ENCODE results near the gene CTR9. TPM values are rescaled to one million over a fixed set of nuclear protein-coding genes. Genes with fewer than 3 reads are reported as not detected.

Gene CTR9
- total RNA-seq, 1 experiment from 2014 or later = 20.0 TPM

GRCh38 chr11:10725907-10726253 lies 25.2 kb upstream of the CTR9 start:
- TF ChIP-seq EZH2 (IDR thresholded peaks at IDR 0.05; ENCODE audit: low read length, unreplicated experiment) = no peak
- TF ChIP-seq CTCF (conservative IDR thresholded peaks at IDR 0.05; ENCODE audit: low read depth, low read length) = no peak
- no peak for TF ChIP-seq EZH2phosphoT487 (IDR thresholded peaks at IDR 0.05; ENCODE audit: borderline replicate concordance, low read length)
- DNase-seq = no peak
- ATAC-seq = no peak
- H4K20me1 ChIP-seq (ENCODE audit: low read length) = no peaks in the 10 kb centered on the region
- no peak overlapping the region for H2AFZ ChIP-seq (ENCODE audit: low read length)
- H3K9ac ChIP-seq (ENCODE audit: low read length) = no peak overlapping the region
- H3K27ac ChIP-seq (ENCODE audit: low read length) = peak overlapping the region; percentile 26; the same call in 1 of the 2 replicates
- intact Hi-C loops (cut with micrococcal nuclease) = no loop called here
- no peak overlapping the region for H3K4me3 ChIP-seq (ENCODE audit: low read length)
- H3K4me1 ChIP-seq (ENCODE audit: insufficient read depth, low read length) = peaks cover 11% of the 10 kb centered on the region
- no peaks in the 10 kb centered on the region for H3K36me3 ChIP-seq (ENCODE audit: low read depth, low read length)
- H3K9me2 ChIP-seq (replicated peaks; ENCODE audit: low read length) = no peaks in the 10 kb centered on the region
- ChIA-PET CTCF (no interaction called here), POLR2A (ENCODE audit: unreplicated experiment) (no interaction called here)
- no peaks in the 10 kb centered on the region for H3F3A ChIP-seq (ENCODE audit: low read length, unreplicated experiment)
- H3K27me3 ChIP-seq (ENCODE audit: low read length) = no peaks in the 10 kb centered on the region
- BruUV-seq (replicated peaks) = no TSS peak
- no peaks in the 10 kb centered on the region for H3K9me3 ChIP-seq (ENCODE audit: low read length)
- H3K4me2 ChIP-seq (ENCODE audit: low read length) = peak overlapping the region; percentile 13
- H3K79me2 ChIP-seq (ENCODE audit: low read length) = no peaks in the 10 kb centered on the region

DNA sequence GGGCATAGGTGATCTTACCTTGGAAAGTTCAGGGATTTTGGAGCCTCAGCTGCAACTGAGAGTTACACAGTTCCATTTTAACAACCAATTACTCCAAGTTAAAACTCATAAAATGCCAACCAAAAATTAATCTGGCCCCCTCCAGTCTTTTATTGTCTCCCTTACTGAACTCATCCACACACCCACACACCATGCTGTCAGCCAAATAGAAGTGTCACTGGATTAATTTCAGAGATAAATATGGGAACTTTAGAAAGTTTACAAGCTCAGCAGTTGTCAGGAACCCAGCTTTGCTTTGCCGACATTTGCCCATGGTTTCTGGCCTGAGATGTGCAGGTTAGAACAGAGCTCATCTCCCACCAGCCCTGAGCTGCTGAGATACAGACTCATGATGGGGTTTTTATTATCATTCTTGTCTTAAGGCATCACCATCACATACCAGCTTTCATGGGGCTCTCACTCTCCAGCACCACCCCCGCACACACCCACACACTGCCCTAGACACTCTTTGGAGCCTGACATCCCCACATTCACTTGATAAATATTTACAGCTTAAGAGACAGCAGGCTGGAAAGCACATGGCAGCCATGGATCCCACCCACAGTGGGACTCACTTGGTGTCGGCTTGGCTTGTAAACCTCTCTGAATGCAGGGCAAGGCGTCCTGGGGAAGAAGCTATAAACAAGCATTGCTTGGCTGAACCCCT lies 23.7 kb upstream of the CTR9 start:
- H3K27me3 ChIP-seq (ENCODE audit: low read length) = no peaks in the 10 kb centered on the region
- H2AFZ ChIP-seq (ENCODE audit: low read length) = no peak overlapping the region
- H3K9me2 ChIP-seq (replicated peaks; ENCODE audit: low read length) = no peaks in the 10 kb centered on the region
- no peak for TF ChIP-seq CTCF (conservative IDR thresholded peaks at IDR 0.05; ENCODE audit: low read depth, low read length)
- no peak for TF ChIP-seq EZH2 (IDR thresholded peaks at IDR 0.05; ENCODE audit: low read length, unreplicated experiment)
- no peak for TF ChIP-seq EZH2phosphoT487 (IDR thresholded peaks at IDR 0.05; ENCODE audit: borderline replicate concordance, low read length)
- H3K36me3 ChIP-seq (ENCODE audit: low read depth, low read length) = no peaks in the 10 kb centered on the region
- peaks cover 11% of the 10 kb centered on the region for H3K4me1 ChIP-seq (ENCODE audit: insufficient read depth, low read length)
- no peaks in the 10 kb centered on the region for H3K79me2 ChIP-seq (ENCODE audit: low read length)
- no peaks in the 10 kb centered on the region for H3K9me3 ChIP-seq (ENCODE audit: low read length)
- ATAC-seq = no peak
- no peak overlapping the region for H3K4me3 ChIP-seq (ENCODE audit: low read length)
- H3K27ac ChIP-seq (ENCODE audit: low read length) = no peak overlapping the region
- H4K20me1 ChIP-seq (ENCODE audit: low read length) = no peaks in the 10 kb centered on the region
- H3F3A ChIP-seq (ENCODE audit: low read length, unreplicated experiment) = no peaks in the 10 kb centered on the region
- intact Hi-C loops (cut with micrococcal nuclease) = no loop called here
- CTCF ChIA-PET = no interaction called here
- POLR2A ChIA-PET (ENCODE audit: unreplicated experiment) = interaction anchor here (0.6 kb wide), 1 partner anchor 14 kb away, joined by 4 read pairs; no protein-coding TSS in a partner anchor
- H3K4me2 ChIP-seq (ENCODE audit: low read length) = no peak overlapping the region
- BruUV-seq (replicated peaks) = no TSS peak
- no peak for DNase-seq
- no peak overlapping the region for H3K9ac ChIP-seq (ENCODE audit: low read length)

- Histone ChIP-seq H3K79me2 (ENCODE audit: low read length) (no peaks in the 10 kb centered on the region), H3K4me3 (ENCODE audit: low read length) (no peak overlapping the region), H3K9me2 (replicated peaks; ENCODE audit: low read length) (no peaks in the 10 kb centered on the region), H3K27me3 (ENCODE audit: low read length) (no peaks in the 10 kb centered on the region), H3K36me3 (ENCODE audit: low read depth, low read length) (no peaks in the 10 kb centered on the region), H3K27ac (ENCODE audit: low read length) (no peak overlapping the region), H3F3A (ENCODE audit: low read length, unreplicated experiment) (no peaks in the 10 kb centered on the region), H3K9ac (ENCODE audit: low read length) (no peak overlapping the region), H3K9me3 (ENCODE audit: low read length) (no peaks in the 10 kb centered on the region), H3K4me2 (ENCODE audit: low read length) (no peak overlapping the region), H4K20me1 (ENCODE audit: low read length) (no peaks in the 10 kb centered on the region), H2AFZ (ENCODE audit: low read length) (no peak overlapping the region), H3K4me1 (ENCODE audit: insufficient read depth, low read length) (peaks cover 11% of the 10 kb centered on the region)
- ChIA-PET CTCF (no interaction called here), POLR2A (ENCODE audit: unreplicated experiment) (interaction anchor here (0.6 kb wide), 1 partner anchor 14 kb away, joined by 4 read pairs; no protein-coding TSS in a partner anchor)
- intact Hi-C loops (cut with micrococcal nuclease) = no loop called here
- no peak for ATAC-seq
- TF ChIP-seq EZH2 (IDR thresholded peaks at IDR 0.05; ENCODE audit: low read length, unreplicated experiment) (no peak), CTCF (conservative IDR thresholded peaks at IDR 0.05; ENCODE audit: low read depth, low read length) (no peak), EZH2phosphoT487 (IDR thresholded peaks at IDR 0.05; ENCODE audit: borderline replicate concordance, low read length) (no peak)
- no TSS peak for BruUV-seq (replicated peaks)
- DNase-seq = no peak
Observed at GRCh38 chr11:10728154-10728553, 22.9 kb upstream of the CTR9 start.

Measured in PC-3 (cell line).